ENCODE data around the gene CLDN24. TPM values are rescaled to one million over a fixed set of nuclear protein-coding genes. Genes with fewer than 3 reads are reported as not detected.

CLDN24 gene
- total RNA-seq, 1 experiment from 2014 or later = not detected

- TF ChIP-seq ATF3 (IDR thresholded peaks at IDR 0.05) (no peak), EGR1 (IDR thresholded peaks at IDR 0.05; ENCODE audit: low read depth) (no peak), CEBPB (IDR thresholded peaks at IDR 0.05; ENCODE audit: low read depth) (no peak), CBX3 (IDR thresholded peaks at IDR 0.05; ENCODE audit: low read depth) (no peak), POLR2A (IDR thresholded peaks at IDR 0.05; ENCODE audit: borderline replicate concordance, extremely low read depth, insufficient read depth, insufficient read length) (no peak), SRF (IDR thresholded peaks at IDR 0.05; ENCODE audit: low read depth) (no peak)
- no peak overlapping the region for H3K4me3 ChIP-seq (replicated peaks in 1 of 2; ENCODE audit: low read depth in 1 of 2, low read length in 2 of 2)
- DNase-seq (ENCODE audit: low read depth, low spot score) = no peak
- no peak for ATAC-seq
- no peaks in the 10 kb centered on the region for H3K79me2 ChIP-seq (ENCODE audit: insufficient read depth, low read length)
- no peak overlapping the region for H3K4me2 ChIP-seq (ENCODE audit: low read length)
- H3K9ac ChIP-seq (ENCODE audit: low read length) = no peak overlapping the region
- no peaks in the 10 kb centered on the region for H3K27me3 ChIP-seq (ENCODE audit: insufficient read depth, low read length)
- ChIA-PET CTCF (interaction anchor here (1.3 kb wide), 1 partner anchor 10 kb away, joined by 3 read pairs; no protein-coding TSS in a partner anchor), POLR2A (no interaction called here), RAD21 (ENCODE audit: low non-redundant PET in 1 of 2, low total read pairs in 2 of 2, uncharacterized antibody in 2 of 2, unreplicated experiment in 2 of 2) (no interaction called here)
- no TSS peak for BruUV-seq (replicated peaks)
- intact Hi-C loops (cut with micrococcal nuclease) = no loop called here
- peaks cover 8 to 38% of the 10 kb centered on the region in 2 experiments; a peak in 3 of 4 replicates for H3K36me3 ChIP-seq (ENCODE audit: control insufficient read depth in 1 of 2, insufficient read depth in 2 of 2, low read length in 2 of 2)
- H4K20me1 ChIP-seq (ENCODE audit: insufficient read depth) = no peaks in the 10 kb centered on the region
- H3K27ac ChIP-seq (ENCODE audit: low read depth, low read length) = no peak overlapping the region
- no peak overlapping the region for H2AFZ ChIP-seq (ENCODE audit: low read depth, low read length, poor library complexity, severe bottlenecking)
- H3K4me1 ChIP-seq (ENCODE audit: control insufficient read depth in 1 of 2, insufficient read depth in 2 of 2, low read length in 2 of 2) = no peaks in the 10 kb centered on the region
- no peaks in the 10 kb centered on the region for H3K9me2 ChIP-seq (ENCODE audit: insufficient read depth)
- H3K9me3 ChIP-seq (ENCODE audit: control insufficient read depth in 1 of 2, insufficient read depth in 1 of 2, low read depth in 1 of 2, low read length in 2 of 2) = peaks cover 4 to 17% of the 10 kb centered on the region in 2 experiments; a peak in 2 of 4 replicates
Observed at GRCh38 chr4:183272384-183272783, 49.8 kb downstream of the CLDN24 start.

Other genes with a start within 250 kb of the CLDN24 start
- gene WWC2, start 223.2 kb downstream of the CLDN24 start, total RNA-seq (2021; ENCODE audit: unreplicated experiment) = 39.1 TPM
- gene CLDN22, start 2.1 kb downstream of the CLDN24 start, total RNA-seq (2021; ENCODE audit: unreplicated experiment) = not detected
- 6.4 TPM for gene CDKN2AIP, start 122.2 kb upstream of the CLDN24 start, total RNA-seq (2021; ENCODE audit: unreplicated experiment)
- gene ING2, start 182.6 kb upstream of the CLDN24 start, total RNA-seq (2021; ENCODE audit: unreplicated experiment) = 4.2 TPM